Gastroesophageal sphincter (tissue), 4 donors: Measurements from ENCODE around the gene SPHKAP. TPM values are rescaled to one million over a fixed set of nuclear protein-coding genes. Genes with fewer than 3 reads are reported as not detected.
"Not testable (repeated sequence)": the region's sequence is repeated elsewhere in the genome, so short reads cannot be mapped to it uniquely, and the experiment has no call there.

ENCODE experiments used
- ATAC-seq: fragments of 150-250 bp; one replicate; pipeline ENCODE4 v1.9.1; 2016; ENCODE audit warnings: mild to moderate bottlenecking, moderate library complexity
- H3K27ac ChIP-seq, 4 donors: fragments of 200-600 bp; sonication (generic) in 3 of 4; 1 replicate in 3 of 4; 2 replicates in 1 of 4; pipeline ENCODE4 v1.5.1; 2016 to 2019
- H3K27me3 ChIP-seq: fragments of 200-600 bp; sonication (generic); one replicate; pipeline ENCODE4 v1.5.1; 2019
- H3K36me3 ChIP-seq, 2 donors: fragments of 200-600 bp; sonication (generic); one replicate each; pipeline ENCODE4 v1.5.1; 2019; ENCODE audit warnings: control low read depth in 1 of 2
- H3K4me1 ChIP-seq, 3 donors: fragments of 200-600 bp; sonication (generic); 1 replicate in 2 of 3; 2 replicates in 1 of 3; pipeline ENCODE4 v1.5.1; 2016 to 2019; ENCODE audit warnings: control low read depth in 2 of 3
- H3K4me3 ChIP-seq, 2 donors: fragments of 200-600 bp; sonication (generic); one replicate each; pipeline ENCODE4 v1.5.1; 2019; ENCODE audit warnings: mild to moderate bottlenecking in 1 of 2, moderate library complexity in 1 of 2
- H3K9me3 ChIP-seq, 3 donors: fragments of 200-600 bp; sonication (generic); one replicate each; pipeline ENCODE4 v1.5.1; 2017 to 2019; ENCODE audit warnings: control low read depth in 2 of 3
- EP300 ChIP-seq: sonication (generic); formaldehyde crosslinking; IDR thresholded peaks from one replicate; pipeline ENCODE4 v1.6.1; 2017; ENCODE audit warnings: antibody characterized with exemption, mild to moderate bottlenecking
- POLR2A ChIP-seq, 2 donors: fragments of 450-650 bp; IDR thresholded peaks; one replicate each; pipeline ENCODE4 v1.6.1; 2017; ENCODE audit warnings: antibody characterized with exemption in 2 of 2, mild to moderate bottlenecking in 2 of 2, moderate library complexity in 1 of 2
- POLR2AphosphoS5 ChIP-seq: sonication (generic); formaldehyde crosslinking; IDR thresholded peaks from one replicate; pipeline ENCODE4 v1.6.1; 2017; ENCODE audit warnings: antibody characterized with exemption
- whole genome bisulfite sequencing, 2 donors: methylation state at CpG; one replicate each; pipeline ENCODE4 v1.1.5; 2018; ENCODE audit warnings: low coverage in 1 of 2; 5-methylcytosine and 5-hydroxymethylcytosine counted together
- total RNA-seq, 4 donors: library from RNA; depleted of rRNA; stranded (reverse); fragments of >200 nt; gene quantifications; one replicate each; pipeline ENCODE4 v1.1.0, GENCODE V29; 2016
- TF ChIP-seq, protein P1 (sequence below), 4 experiments: fragments of 200-600 bp in 2 of 4; fragments of 450-650 bp in 2 of 4; sonication (generic) in 1 of 4; IDR thresholded peaks; one replicate each; pipeline ENCODE4 v1.5.1; 2017 to 2019; ENCODE audit warnings: antibody characterized with exemption in 4 of 4, mild to moderate bottlenecking in 2 of 4, moderate library complexity in 2 of 4

Gene SPHKAP, protein sequence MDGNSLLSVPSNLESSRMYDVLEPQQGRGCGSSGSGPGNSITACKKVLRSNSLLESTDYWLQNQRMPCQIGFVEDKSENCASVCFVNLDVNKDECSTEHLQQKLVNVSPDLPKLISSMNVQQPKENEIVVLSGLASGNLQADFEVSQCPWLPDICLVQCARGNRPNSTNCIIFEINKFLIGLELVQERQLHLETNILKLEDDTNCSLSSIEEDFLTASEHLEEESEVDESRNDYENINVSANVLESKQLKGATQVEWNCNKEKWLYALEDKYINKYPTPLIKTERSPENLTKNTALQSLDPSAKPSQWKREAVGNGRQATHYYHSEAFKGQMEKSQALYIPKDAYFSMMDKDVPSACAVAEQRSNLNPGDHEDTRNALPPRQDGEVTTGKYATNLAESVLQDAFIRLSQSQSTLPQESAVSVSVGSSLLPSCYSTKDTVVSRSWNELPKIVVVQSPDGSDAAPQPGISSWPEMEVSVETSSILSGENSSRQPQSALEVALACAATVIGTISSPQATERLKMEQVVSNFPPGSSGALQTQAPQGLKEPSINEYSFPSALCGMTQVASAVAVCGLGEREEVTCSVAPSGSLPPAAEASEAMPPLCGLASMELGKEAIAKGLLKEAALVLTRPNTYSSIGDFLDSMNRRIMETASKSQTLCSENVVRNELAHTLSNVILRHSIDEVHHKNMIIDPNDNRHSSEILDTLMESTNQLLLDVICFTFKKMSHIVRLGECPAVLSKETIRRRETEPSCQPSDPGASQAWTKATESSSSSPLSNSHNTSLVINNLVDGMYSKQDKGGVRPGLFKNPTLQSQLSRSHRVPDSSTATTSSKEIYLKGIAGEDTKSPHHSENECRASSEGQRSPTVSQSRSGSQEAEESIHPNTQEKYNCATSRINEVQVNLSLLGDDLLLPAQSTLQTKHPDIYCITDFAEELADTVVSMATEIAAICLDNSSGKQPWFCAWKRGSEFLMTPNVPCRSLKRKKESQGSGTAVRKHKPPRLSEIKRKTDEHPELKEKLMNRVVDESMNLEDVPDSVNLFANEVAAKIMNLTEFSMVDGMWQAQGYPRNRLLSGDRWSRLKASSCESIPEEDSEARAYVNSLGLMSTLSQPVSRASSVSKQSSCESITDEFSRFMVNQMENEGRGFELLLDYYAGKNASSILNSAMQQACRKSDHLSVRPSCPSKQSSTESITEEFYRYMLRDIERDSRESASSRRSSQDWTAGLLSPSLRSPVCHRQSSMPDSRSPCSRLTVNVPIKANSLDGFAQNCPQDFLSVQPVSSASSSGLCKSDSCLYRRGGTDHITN (N-terminal part only)
- under 1 TPM; 0.15 to 0.47 (median 0.21) TPM for total RNA-seq

DNA sequence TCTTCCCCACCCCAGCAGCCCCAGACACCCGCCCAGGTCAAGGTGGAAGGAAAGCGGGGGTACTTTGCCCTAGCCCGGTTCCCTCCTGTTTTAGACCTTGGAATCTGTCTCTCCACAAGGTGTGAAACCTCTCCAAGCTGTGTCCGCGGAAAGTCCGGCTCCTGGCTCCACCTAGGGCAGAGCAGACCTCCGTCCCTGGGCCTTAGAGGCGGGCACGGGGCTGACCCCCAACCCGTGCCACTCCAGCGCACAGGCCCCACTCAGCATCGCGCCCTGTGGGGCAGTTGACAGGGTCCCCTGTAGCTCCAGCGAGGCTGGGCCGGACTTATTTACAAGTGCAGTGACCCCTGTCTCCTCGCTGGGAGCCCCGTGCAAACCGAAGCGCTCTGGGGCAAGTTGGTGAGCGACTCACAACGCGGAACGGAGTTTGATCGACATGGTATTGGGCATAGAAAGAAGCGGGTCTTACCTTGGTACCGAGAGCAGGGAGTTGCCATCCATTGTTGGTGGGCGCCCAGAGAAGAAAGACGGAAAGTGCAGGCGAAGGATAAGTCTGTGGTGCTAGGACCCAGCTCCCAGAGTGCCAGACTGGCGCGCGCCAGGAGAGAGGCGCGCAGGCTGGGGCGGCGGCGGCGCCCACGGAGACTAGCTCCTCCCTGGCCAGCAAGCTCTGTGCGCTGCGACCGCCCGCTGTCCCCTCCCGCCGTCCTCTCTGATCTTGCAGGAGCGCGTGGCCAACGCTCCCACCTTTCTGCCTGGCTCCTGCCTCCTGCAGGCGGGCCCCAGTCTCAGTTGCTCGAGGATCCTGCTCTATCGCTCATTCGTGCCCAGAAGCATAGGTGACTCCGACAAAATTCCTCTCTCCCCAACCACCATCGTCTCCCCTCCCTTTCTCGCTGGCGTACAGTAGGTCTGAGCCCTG, at the start of gene SPHKAP:
SPHKAP (minus strand) TSS at position 590 of the 922 bp plus-strand sequence; CDS start at position 501, 89 bp downstream.
- H3K27ac ChIP-seq = no peak within 1 kb of the TSS
- peaks cover 44% of the 10 kb centered on the region for H3K27me3 ChIP-seq
- no peak for ATAC-seq
- no peaks in the 10 kb centered on the region for H3K36me3 ChIP-seq
- no peaks in the 10 kb centered on the region for H3K4me1 ChIP-seq
- WGBS, 2 donors = 0 to 4% methylated on average over 12 to 14 of the region's 56 CpGs
- H3K4me3 ChIP-seq = no peak within 1 kb of the TSS
- H3K9me3 ChIP-seq = no peaks in the 10 kb centered on the region
- TF ChIP-seq POLR2A (IDR thresholded peaks at IDR 0.05) (no peak), EP300 (no peak), POLR2AphosphoS5 (no peak)
- TF ChIP-seq, protein P1, sequence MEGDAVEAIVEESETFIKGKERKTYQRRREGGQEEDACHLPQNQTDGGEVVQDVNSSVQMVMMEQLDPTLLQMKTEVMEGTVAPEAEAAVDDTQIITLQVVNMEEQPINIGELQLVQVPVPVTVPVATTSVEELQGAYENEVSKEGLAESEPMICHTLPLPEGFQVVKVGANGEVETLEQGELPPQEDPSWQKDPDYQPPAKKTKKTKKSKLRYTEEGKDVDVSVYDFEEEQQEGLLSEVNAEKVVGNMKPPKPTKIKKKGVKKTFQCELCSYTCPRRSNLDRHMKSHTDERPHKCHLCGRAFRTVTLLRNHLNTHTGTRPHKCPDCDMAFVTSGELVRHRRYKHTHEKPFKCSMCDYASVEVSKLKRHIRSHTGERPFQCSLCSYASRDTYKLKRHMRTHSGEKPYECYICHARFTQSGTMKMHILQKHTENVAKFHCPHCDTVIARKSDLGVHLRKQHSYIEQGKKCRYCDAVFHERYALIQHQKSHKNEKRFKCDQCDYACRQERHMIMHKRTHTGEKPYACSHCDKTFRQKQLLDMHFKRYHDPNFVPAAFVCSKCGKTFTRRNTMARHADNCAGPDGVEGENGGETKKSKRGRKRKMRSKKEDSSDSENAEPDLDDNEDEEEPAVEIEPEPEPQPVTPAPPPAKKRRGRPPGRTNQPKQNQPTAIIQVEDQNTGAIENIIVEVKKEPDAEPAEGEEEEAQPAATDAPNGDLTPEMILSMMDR (IDR thresholded peaks at IDR 0.05) = no peak

DNA sequence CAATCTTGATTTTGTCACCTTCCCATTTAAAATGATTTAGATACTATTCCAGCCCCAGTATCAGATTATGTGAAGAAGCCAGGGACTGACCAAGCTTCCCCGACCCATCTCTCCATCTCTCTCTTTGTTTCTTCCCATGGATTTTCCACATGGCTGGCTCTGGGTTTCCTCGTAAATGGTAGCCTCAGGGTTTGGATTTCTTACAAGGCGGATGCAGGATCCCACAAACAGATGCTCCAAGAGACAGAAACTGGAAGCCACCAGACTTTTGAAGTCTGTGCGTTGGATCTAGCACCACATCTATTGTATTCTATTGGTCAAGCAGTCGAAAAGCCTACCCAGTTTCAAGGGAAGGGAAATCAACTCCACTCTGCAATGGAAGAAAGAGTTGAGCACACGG, 46.0 kb upstream of the SPHKAP start:
- H3K4me3 ChIP-seq = no peak overlapping the region
- no peaks in the 10 kb centered on the region for H3K27me3 ChIP-seq
- 72 to 80% methylated on average over 3 to 6 of the region's 6 CpGs for WGBS, 2 donors
- H3K4me1 ChIP-seq = no peaks in the 10 kb centered on the region
- no peak for TF ChIP-seq EP300
- TF ChIP-seq POLR2A (IDR thresholded peaks at IDR 0.05) = no peak
- no peak for TF ChIP-seq POLR2AphosphoS5
- TF ChIP-seq, protein P1 (IDR thresholded peaks at IDR 0.05) = no peak
- H3K27ac ChIP-seq = no peak overlapping the region
- no peaks in the 10 kb centered on the region for H3K9me3 ChIP-seq
- H3K36me3 ChIP-seq = no peaks in the 10 kb centered on the region
- ATAC-seq = no peak

DNA sequence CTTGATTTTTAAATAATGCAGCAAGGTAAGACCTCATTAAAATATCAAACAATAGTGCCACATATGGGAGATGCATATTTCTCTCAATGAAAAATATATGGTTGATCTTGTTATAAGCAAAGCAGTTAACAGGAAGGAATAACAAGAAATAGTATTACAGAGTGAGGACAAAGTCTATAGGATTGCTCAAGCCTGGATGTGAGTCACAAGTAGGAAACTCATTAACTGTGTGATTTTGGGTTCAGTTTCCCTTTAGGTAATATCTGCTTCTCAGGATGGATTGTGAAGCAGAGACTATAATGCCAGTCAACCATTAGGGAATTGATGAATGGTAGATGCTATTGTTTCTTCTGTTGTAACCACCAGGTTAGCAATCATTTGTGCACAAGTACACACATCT, 42.9 kb upstream of the SPHKAP start:
- ATAC-seq = no peak
- H3K9me3 ChIP-seq = no peaks in the 10 kb centered on the region
- TF ChIP-seq POLR2AphosphoS5 = no peak
- TF ChIP-seq, protein P1 (IDR thresholded peaks at IDR 0.05) = no peak
- TF ChIP-seq POLR2A (IDR thresholded peaks at IDR 0.05) = no peak
- no peak for TF ChIP-seq EP300
- H3K36me3 ChIP-seq = no peaks in the 10 kb centered on the region
- no peaks in the 10 kb centered on the region for H3K4me1 ChIP-seq
- no peaks in the 10 kb centered on the region for H3K27me3 ChIP-seq
- no peak overlapping the region for H3K4me3 ChIP-seq
- H3K27ac ChIP-seq = no peak overlapping the region

DNA sequence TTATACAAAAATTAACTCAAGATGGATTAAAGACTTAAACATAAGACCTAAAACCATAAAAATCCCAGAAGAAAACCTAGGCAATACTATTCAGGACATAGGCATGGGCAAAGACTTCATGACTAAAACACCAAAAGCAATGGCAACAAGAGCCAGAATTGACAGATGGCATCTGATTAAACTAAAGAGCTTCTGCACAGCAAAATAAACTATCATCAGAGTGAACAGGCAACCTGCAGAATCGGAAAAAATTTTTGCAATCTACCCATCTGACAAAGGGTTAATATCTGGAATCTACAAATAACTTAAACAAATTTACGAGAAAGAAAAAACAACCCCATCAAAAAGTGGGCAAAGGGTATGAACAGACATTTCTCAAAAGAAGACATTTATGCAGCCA, 37.1 kb upstream of the SPHKAP start:
- H3K9me3 ChIP-seq, H3K4me3 ChIP-seq, H3K36me3 ChIP-seq, H3K4me1 ChIP-seq, H3K27ac ChIP-seq, H3K27me3 ChIP-seq, ATAC-seq: not testable (repeated sequence)
- 51 to 60% methylated on average over 2 of the region's 2 CpGs for WGBS, 2 donors
